Measurements from ENCODE around the gene FSIP1.

The FSIP1 gene

GRCh38 chr15:39582977-39583595, 199.6 kb downstream of the FSIP1 start:
- Histone ChIP-seq H3K27me3 (ENCODE audit: insufficient read depth, low read length) (peaks cover 6% of the 10 kb centered on the region), H3K27ac (ENCODE audit: low read depth, low read length, poor library complexity, severe bottlenecking) (no peak overlapping the region), H3K9ac (ENCODE audit: low read length) (no peak overlapping the region), H3K79me2 (ENCODE audit: insufficient read depth, low read length) (no peaks in the 10 kb centered on the region), H3K9me2 (ENCODE audit: low read depth, low read length) (no peaks in the 10 kb centered on the region), H3K4me1 (ENCODE audit: insufficient read depth, low read length, severe bottlenecking) (no peaks in the 10 kb centered on the region), H3K36me3 (ENCODE audit: insufficient read depth, low read length) (no peaks in the 10 kb centered on the region), H3K9me3 (ENCODE audit: low read length) (no peaks in the 10 kb centered on the region), H4K20me1 (ENCODE audit: insufficient read depth, low read length) (no peaks in the 10 kb centered on the region), H2AFZ (ENCODE audit: low read length) (no peak overlapping the region), H3F3A (ENCODE audit: insufficient read depth, low read length) (no peaks in the 10 kb centered on the region), H3K4me3 (ENCODE audit: low read depth, low read length, poor library complexity, severe bottlenecking) (no peak overlapping the region), H3K4me2 (ENCODE audit: low read length) (no peak overlapping the region)
- no peak for TF ChIP-seq EZH2 (IDR thresholded peaks at IDR 0.05; ENCODE audit: borderline replicate concordance, low read length)
- TF ChIP-seq CTCF (IDR thresholded peaks at IDR 0.05; ENCODE audit: low read length): no peak

GRCh38 chr15:39582286-39582976, 200.2 kb downstream of the FSIP1 start:
- H3K36me3 ChIP-seq (ENCODE audit: insufficient read depth, low read length): no peaks in the 10 kb centered on the region
- H3K4me2 ChIP-seq (ENCODE audit: low read length): no peak overlapping the region
- H3F3A ChIP-seq (ENCODE audit: insufficient read depth, low read length): no peaks in the 10 kb centered on the region
- H3K9me3 ChIP-seq (ENCODE audit: low read length): no peaks in the 10 kb centered on the region
- no peak for TF ChIP-seq CTCF (IDR thresholded peaks at IDR 0.05; ENCODE audit: low read length)
- no peak for TF ChIP-seq EZH2 (IDR thresholded peaks at IDR 0.05; ENCODE audit: borderline replicate concordance, low read length)
- no peak overlapping the region for H3K27ac ChIP-seq (ENCODE audit: low read depth, low read length, poor library complexity, severe bottlenecking)
- no peaks in the 10 kb centered on the region for H3K79me2 ChIP-seq (ENCODE audit: insufficient read depth, low read length)
- H3K27me3 ChIP-seq (ENCODE audit: insufficient read depth, low read length): peaks cover 6% of the 10 kb centered on the region
- H3K4me3 ChIP-seq (ENCODE audit: low read depth, low read length, poor library complexity, severe bottlenecking): no peak overlapping the region
- H4K20me1 ChIP-seq (ENCODE audit: insufficient read depth, low read length): no peaks in the 10 kb centered on the region
- H3K9ac ChIP-seq (ENCODE audit: low read length): no peak overlapping the region
- no peaks in the 10 kb centered on the region for H3K4me1 ChIP-seq (ENCODE audit: insufficient read depth, low read length, severe bottlenecking)
- no peaks in the 10 kb centered on the region for H3K9me2 ChIP-seq (ENCODE audit: low read depth, low read length)
- no peak overlapping the region for H2AFZ ChIP-seq (ENCODE audit: low read length)

- Histone ChIP-seq H3K27ac (ENCODE audit: low read depth, low read length, poor library complexity, severe bottlenecking) (no peak overlapping the region), H3F3A (ENCODE audit: insufficient read depth, low read length) (no peaks in the 10 kb centered on the region), H3K27me3 (ENCODE audit: insufficient read depth, low read length) (peaks cover 6% of the 10 kb centered on the region), H4K20me1 (ENCODE audit: insufficient read depth, low read length) (no peaks in the 10 kb centered on the region), H3K9ac (ENCODE audit: low read length) (no peak overlapping the region), H2AFZ (ENCODE audit: low read length) (no peak overlapping the region), H3K4me2 (ENCODE audit: low read length) (no peak overlapping the region), H3K9me2 (ENCODE audit: low read depth, low read length) (no peaks in the 10 kb centered on the region), H3K79me2 (ENCODE audit: insufficient read depth, low read length) (no peaks in the 10 kb centered on the region), H3K9me3 (ENCODE audit: low read length) (no peaks in the 10 kb centered on the region), H3K4me1 (ENCODE audit: insufficient read depth, low read length, severe bottlenecking) (no peaks in the 10 kb centered on the region), H3K4me3 (ENCODE audit: low read depth, low read length, poor library complexity, severe bottlenecking) (no peak overlapping the region), H3K36me3 (ENCODE audit: insufficient read depth, low read length) (no peaks in the 10 kb centered on the region)
- TF ChIP-seq CTCF (IDR thresholded peaks at IDR 0.05; ENCODE audit: low read length) (no peak), EZH2 (IDR thresholded peaks at IDR 0.05; ENCODE audit: borderline replicate concordance, low read length) (no peak)
Observed at GRCh38 chr15:39581793-39582285, 200.8 kb downstream of the FSIP1 start.
